NCI-H82 (cell line): ENCODE data around the gene KLHL42.
"Not testable (repeated sequence)": the region's sequence is repeated elsewhere in the genome, so short reads cannot be mapped to it uniquely, and the experiment has no call there.

ENCODE experiments used
- DNase-seq: peaks from one replicate; lab custom pipeline; 2025; lab: John Stamatoyannopoulos, UW

Gene KLHL42

DNA sequence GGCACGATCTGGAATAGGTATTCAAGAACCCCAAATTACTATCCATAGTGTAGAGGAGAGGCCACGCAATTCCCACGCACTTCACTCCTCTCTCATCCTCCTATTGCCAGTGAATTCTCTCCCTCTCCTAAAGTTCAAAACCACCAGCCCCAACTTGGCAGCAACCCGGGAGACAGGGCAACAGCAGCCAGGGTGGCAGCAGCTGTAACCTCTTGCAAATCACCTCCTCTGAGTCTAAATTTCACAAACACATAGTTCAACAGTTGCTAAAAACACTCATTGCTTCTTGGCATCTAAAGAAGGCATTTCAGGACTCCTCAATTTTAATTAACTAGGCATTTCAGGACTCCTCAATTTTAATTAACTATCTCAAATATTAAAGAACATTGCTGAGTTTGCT, 37.7 kb downstream of the KLHL42 start:
- no peak for DNase-seq

GRCh38 chr12:27818401-27818918, 38.4 kb downstream of the KLHL42 start:
- DNase-seq = no peak

DNA sequence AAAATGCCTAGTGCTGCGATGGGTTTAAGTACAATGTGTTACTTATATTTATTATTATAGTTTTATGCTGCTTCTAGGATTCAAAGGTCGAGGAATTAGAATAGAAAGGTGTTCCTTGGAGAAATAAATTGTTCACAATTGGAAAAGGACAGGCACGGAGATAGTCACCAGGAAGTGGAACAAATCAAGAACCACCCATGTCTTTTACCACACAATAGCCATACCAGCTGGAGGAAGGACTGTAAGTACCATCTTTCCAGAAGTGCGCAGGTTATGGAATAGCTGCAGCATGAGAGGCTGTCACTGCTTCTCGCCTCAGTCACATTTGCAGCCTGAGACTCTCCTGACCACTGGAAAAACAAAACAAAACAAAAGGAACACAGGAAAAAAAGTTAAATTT, 40.5 kb downstream of the KLHL42 start:
- DNase-seq = no peak

- peak; percentile 87 for DNase-seq
These were observed 41.4 kb downstream of the KLHL42 start for GRCh38 chr12:27821259-27821973.

DNA sequence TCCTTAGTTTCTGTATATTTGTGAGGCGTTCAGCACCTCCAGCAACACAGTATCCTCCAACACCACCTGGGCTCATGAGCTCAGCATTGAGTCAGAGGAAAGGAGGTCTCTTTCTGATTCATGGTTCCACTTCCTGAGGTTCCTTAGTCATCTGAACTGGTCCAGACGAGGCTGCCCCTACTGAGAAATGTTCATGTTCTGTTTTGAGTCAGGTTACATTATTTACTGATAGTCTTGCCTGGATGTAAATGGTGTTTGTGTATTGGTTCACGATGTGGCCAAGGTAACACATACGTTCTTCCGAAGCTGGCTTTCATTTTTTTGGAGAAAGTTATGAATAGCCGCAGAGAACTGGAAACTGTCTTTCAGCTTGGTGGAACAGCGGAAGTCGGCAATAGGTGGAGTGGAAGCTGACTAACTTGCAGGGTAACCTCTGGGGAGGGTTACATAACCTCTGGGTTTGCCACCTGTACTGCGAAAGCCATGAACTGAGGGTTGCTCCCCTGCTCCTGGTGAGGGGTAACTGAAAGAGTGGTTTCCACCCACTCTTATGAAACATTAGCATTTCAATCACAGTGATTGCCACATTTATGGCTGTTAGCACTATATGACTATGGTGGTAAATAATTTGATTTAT, 42.2 kb downstream of the KLHL42 start:
- DNase-seq = no peak

DNA sequence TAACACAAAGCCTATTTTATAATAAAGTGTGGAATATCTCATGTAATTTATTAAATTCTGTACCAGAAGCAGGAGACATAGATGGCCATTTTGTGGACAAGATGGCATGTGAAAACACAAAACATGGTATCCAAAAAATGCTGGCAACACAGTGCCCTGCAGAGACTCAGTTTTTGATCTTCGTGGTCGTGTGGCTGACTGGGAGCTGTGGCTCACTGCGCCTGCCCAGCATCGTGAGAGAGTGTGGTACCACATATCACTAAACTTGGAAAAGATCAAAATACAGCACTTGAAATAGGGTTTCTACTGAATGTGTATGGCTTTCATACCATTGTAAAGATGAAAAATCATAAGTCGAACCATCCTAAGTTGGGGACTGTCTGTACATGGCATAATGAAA, 43.0 kb downstream of the KLHL42 start:
- DNase-seq = no peak

DNA sequence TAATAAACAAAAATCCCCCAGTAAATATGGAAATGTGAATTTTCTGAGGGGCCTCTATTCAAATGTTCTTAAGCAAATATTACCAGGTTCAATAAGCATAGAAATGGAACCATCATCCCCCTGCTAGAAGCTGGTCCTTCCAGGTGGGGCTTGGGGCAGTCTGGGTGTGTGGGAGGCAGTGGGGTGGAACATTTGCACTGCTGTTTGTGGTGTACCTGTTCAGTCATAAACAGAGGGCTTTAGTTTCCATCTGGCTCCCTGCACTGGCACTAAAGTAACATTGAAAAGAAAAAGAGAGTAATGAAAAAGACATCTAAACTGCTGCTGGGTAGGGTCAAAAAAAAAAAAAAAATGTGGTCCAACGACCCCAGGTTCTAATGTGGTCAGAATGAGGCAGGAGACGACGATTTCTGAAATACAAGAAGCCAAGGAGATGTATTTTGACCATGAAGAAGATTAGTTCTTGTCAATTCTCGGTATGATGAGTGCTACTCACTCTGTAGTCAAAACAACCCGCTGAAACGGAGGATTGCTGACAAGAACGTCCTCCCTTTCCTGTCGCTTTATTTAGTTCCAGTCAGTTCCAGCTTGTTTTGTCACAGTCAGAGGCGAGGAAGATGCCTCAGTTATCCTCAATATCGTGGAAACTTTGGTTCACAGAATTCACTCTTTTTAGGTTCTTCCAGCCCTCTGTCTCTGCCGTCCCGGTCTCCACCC, 44.3 kb downstream of the KLHL42 start:
- no peak for DNase-seq

DNA sequence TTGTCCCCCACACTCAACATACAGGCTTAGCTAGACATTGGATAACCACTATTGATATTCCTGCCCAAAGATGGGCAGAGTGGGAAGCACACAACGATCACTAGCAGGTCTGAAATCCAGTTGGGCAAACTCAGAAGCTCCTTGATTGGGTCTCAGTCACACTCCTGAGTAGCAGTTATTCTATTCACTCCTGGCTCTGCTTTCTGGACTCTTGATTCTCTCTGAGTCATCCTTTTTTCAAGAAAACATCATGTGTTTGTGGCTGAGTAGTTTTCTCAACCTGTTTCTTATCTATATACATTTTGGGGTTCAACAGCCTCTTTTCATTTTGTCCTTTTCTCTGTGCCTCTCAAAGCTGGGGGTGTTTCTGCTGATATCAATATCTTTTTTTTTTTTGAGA, 46.0 kb downstream of the KLHL42 start:
- DNase-seq = no peak

- DNase-seq = no peak
These were observed 48.2 kb downstream of the KLHL42 start for GRCh38 chr12:27828196-27828595.

- DNase-seq = no peak
These were observed 58.6 kb downstream of the KLHL42 start for GRCh38 chr12:27838543-27839185.

GRCh38 chr12:27840229-27840999, 60.4 kb downstream of the KLHL42 start:
- DNase-seq = no peak

DNA sequence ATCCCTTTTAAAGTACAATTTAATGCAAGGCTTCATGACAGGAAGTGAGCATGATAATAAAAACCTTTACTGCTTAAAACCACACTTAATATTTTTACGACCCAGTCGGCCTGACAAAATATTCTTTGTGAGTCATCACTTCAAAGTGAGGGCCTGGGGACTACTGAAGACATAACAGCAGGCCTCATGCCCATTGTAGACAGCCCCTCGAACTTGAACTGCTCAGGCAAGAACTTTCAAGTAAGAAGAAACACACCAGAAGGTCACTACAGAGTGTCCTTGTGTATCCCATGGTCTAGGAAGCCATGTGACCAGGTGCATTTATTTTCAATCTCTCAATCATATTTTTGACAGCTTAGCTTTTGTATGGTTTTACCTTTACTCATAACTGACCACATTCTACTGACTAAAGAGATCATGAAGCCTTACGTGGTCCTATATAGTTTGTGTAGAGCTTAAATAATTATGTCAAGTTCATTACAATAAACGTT, 61.4 kb downstream of the KLHL42 start:
- no peak for DNase-seq

GRCh38 chr12:27843714-27844245, 63.7 kb downstream of the KLHL42 start:
- DNase-seq = peak; percentile 63

DNA sequence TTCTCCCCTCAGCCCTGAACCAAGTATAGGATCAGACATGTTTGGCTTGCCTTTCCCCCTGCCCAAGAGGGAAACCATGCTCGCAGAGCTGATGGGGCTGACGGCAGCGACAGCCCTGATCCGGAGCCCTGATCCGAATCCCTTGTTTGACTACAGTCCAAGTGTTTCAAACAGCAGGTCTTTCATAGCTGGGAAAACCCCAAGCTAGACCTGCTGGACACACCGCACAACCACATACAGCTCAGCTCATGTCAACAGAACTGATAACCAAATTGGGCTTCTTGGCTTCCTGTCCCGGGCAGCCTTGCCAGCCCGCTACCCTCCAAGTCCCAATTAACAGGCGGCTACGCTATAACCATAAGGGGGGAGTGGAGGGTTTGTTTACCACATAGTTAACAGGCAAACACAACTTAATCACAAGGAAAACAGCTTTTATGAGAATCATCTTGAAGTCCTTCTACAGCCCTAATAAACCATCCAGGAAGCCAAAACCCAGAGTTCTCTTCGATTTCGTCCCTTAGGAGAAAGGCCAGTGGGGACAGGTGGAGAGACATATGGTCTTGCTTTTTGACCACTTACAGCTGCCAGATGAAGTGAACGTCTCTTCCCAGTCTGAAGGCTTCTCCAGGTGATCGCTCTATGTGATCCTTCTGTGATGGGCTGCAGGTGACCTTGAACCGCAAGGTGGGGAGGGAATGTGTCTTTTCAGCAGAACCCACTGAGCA, 64.5 kb downstream of the KLHL42 start:
- peak; percentile 55 for DNase-seq

- DNase-seq = peak; percentile 82
These were observed 65.2 kb downstream of the KLHL42 start for GRCh38 chr12:27845187-27845586.

DNA sequence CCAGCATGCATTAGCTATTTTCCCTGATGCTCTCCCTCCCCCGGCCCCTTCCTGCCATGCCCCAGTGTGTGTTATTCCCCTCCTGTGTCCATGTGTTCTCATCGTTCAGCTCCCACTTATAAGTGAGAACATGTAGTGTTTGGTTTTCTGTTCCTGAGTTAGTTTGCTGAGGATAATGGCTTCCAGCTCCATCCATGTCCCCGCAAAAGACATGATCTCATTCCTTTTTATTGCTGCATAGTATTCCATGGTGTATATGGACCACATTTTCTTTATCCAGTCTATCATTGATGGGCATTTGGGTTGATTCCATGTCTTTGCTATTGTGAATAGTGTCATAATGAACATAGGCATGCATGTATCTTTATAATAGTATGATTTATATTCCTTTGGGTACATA, 65.7 kb downstream of the KLHL42 start:
- not testable (repeated sequence) for DNase-seq

DNA sequence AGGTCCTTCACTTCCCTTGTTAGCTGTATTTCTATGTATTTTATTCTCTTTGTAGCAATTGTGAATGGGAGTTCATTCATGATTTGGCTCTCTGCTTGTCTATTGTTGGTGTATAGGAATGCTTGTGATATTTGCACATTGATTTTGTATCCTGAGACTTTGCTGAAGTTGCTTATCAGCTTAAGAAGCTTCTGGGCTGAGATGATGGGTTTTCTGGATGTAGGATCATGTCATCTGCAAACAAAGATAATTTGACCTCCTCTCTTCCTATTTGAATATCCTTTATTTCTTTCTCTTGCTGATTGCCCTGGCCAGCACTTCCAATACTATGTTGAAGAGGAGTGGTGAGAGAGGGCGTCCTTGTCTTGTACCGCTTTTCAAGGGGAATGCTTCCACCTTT, 67.3 kb downstream of the KLHL42 start:
- DNase-seq = not testable (repeated sequence)

- DNase-seq = no peak
These were observed 71.3 kb downstream of the KLHL42 start for GRCh38 chr12:27851311-27851710.

DNA sequence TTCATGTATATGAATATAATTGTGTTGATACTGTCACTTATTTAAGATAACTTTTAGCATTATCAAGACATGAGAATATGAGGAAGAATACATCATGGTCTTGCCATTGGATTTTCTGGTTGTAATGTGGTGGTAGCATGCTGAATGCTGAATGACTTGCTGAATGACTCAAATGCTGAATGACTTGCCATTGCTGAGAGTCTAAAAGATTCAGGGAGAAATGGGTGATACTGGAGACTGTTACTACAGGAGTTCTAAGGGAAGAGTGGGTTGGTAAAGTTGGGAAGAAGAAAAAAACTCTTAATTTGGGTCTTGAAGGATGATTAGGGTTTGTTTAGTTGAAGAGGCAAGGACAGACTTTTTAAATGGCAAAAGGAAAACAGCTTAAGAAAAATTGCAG, 72.1 kb downstream of the KLHL42 start:
- no peak for DNase-seq
